CD1c-positive myeloid dendritic cell (primary cell): ENCODE data around the gene PLEKHG5.

Source experiments
- DNase-seq: peaks from one replicate; pipeline ENCODE4 v3.0.0-alpha.2; 2016; ENCODE audit errors: extremely low spot score

PLEKHG5 gene

DNA sequence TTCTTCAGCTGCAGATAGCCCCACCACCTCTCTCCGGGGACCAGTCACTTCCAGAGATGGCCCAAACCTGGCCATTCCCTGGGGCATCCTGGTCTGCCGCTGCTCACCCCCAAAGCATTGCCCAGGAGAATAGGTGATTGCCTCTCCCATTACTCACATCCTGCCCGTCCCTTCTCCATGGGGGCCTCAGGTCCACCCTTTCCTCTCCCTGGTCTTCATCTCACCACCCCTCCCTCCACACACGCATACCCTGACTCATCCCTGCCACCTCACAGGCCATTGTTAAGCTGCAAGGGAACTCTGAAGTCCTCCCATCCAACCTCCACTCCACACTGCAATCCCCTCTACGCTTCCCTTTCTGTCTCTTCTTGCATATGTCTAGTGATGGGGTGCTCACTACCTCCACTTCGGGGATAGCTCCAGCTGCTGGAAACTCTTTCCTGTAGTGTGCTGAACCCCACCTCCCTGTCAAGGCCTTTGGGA, at the start of gene PLEKHG5:
PLEKHG5 (minus strand) TSS at position 188 of the 483 bp plus-strand sequence. CDS start 14,096 bp downstream, outside the sequence.
- DNase-seq: no peak

DNA sequence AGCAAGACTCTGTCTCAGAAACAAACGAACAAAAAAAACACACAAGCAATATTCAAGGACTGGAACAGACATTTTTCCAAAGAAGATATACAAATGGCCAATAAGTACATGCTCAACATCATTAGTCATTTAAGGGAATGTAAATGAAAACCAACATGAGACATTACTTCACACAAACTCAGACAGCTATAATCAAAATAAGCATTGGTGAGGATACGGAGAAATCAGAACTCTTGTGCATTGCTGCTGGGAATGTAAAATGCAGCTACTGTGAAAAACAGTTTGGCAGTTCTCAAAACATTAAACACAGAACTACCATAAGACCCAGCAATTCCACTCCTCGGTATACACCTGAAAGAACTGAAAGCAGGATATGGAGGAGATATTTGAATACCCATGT, 47.5 kb upstream of the PLEKHG5 start:
- no peak for DNase-seq

- no peak for DNase-seq
Observed at GRCh38 chr1:6536291-6536690, 44.8 kb upstream of the PLEKHG5 start.

- DNase-seq: peak; percentile 3
Observed at GRCh38 chr1:6535214-6535613, 43.7 kb upstream of the PLEKHG5 start.

DNA sequence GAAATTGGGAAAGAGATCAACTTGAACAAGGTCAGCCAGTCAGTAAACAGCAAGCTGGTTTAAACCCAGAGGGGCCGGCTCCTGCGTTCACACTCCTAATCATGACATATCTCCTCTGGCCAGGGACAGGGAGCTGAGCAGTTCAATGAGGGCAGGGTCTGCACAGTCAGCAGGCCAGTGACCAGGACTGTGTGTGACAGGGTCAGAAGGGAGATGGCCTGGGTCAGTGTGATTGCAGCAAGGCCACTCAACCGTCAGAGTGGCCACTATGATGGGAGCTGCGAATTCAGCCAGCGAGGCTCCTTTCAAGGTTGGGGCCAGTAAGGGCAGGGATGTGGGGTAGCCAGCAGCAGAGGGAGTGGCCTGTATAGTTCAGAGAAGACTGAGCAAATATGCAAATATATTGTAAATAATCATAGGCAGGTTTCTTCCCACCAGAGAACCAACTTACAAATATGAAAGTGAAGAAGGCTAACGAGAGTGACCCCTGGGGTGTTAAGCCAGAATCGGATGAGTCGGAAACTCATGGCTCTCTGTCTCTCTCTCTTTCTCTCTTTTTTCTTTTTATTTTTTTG, 42.9 kb upstream of the PLEKHG5 start:
- no peak for DNase-seq

DNA sequence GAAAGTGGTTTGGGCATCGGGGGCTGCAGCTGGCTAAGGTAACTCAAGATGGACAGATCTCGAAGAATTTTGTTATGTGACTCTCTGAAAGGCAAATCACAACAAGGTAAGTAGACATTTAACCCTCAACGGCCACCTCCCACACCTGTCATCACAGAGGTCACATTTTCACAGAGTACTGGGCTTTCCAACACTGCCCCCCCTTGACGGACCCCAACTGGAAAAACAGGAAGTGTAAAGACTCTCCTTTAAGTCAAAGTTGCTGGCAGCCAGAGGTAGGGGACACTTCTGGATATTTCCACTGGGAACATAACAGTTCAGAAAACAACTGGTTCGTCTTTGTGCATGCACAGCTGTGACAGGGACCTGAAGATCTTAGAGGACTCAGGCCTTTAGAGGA, 40.5 kb upstream of the PLEKHG5 start:
- DNase-seq: no peak

GRCh38 chr1:6530504-6531160, 39.2 kb upstream of the PLEKHG5 start:
- no peak for DNase-seq

GRCh38 chr1:6528492-6528891, 37.0 kb upstream of the PLEKHG5 start:
- DNase-seq: no peak

DNA sequence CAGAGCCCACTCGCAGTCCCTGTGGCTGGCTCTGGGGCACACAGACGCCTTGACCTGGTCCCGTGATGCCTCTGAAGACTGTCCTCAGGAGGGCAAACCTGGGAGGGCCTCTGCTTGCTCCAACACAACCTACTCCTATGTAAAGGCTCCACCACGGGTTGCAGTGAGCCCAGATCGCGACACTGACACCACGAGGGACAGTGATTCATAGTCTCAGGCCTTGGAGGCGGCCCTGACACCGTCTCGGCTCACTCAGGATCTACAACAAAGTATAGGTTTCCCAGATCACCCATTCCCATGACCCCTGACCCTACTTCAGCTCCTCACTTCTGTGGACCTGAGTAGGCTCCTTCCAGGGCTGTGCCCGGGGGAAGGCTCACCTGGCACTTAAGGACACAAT, 34.8 kb upstream of the PLEKHG5 start:
- no peak for DNase-seq

DNA sequence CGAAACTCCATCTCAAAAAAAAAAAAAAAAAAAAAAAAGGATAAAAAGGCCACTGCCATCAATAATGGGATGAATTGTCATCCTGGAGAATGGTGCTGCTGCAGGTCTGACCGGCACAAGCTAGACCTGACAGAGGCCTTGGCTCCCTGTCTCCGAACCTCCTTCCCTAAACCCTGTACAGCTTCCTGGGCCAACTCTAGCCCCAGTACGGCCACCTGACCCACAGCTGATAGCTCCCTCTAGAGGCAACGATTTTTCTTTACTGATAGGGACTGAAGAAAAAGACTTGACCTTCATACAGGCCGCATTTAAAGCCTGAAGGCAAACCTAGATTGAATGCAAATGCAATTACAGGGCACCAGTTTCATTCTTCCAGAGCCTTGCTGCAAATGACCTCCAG, 32.1 kb upstream of the PLEKHG5 start:
- peak; percentile 72 for DNase-seq

DNA sequence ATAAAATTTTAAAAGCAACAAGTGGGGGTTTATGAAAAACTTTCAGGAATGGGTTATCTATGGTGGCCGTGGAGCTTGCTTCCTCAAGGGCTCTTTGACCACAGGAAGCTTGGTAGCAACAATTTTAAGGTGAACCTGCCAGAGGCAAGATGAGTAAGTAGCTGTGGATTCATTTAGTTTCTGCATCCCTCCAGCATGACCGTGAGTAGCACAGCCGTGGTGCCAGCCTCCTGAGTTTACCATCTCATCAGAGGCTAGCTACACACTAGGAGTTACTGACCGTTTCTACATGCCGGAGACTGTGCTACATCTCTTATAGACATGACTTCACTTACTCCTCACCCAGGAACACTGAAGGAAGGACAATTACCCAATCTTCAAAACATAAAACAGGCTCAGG, 30.1 kb upstream of the PLEKHG5 start:
- DNase-seq: no peak

DNA sequence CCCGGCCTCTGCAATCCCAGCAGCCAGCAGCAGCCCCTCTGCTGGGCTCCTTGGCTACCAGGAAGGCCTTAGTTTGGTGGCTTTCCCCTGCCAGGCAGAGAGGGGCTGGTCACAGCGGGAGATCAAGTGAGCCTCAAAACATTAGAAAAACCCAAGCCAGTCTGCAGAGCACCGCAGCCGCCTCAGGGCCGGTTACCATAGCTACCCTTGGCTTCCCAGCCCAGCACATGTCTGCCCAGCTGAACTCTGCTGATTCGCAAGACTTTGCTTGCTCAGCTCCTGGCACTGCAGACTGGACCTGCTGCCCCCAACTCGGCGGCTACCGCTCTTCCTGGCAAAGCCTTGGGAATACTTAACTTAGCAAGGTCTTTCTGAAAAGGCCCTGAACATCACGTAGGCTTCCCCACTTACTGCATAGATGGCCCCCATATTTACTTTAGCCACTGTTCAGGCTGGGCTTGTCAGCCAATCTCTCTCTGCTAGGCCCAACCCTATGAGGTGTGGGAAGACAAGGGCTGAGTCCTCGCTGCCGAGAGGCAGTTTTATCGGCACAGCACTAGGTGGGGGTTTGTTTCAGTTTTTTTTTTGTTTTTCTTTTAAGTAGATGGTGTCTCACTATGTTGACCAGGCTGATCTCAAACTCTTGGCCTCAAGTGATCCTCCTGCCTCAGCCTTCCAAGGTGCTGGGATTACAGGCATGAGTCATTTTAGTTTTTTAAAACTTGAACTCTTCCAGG, 28.6 kb upstream of the PLEKHG5 start:
- DNase-seq: no peak

DNA sequence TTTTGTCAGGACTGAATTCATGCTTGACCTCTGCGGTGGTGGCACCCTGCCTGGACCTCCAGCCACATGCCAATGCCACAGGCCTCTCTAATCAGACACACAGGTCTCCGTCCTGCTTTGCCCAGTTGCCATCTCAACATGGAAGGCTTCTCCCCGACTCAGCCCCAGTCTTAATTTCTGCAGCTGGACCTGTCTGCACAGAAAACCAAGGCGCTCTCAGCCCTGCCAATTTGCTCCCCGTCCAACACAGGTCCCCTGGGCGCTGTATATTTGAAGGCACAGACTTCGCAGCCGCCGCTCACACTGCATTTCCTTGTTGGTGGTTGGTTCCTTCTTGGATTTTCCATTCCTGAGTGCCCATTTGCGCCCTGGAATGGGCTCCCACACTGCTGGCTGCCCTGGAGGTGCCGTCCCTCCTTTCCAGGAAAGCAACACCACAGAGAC, 28.0 kb upstream of the PLEKHG5 start:
- no peak for DNase-seq

- DNase-seq: no peak
Observed at GRCh38 chr1:6517435-6517851, 26.0 kb upstream of the PLEKHG5 start.

DNA sequence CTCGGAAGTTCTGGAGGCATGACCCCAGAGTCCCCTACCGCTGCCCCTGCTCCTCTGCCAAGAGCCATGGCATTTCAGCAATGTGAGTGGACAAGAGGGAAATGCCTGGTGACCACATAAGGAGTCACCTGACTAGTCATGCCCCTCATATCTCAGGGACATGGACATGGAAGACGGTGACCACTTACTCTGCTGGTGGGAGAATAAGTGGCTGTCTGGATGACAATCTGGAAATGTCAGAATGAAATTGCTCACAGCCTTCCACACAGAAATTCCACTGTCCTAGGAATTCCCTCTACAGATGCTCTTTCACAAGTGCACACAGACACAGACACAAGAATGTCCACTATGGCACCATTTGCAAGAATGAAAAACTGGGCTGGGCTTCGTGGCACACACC, 24.3 kb upstream of the PLEKHG5 start:
- no peak for DNase-seq

GRCh38 chr1:6513320-6513801, 21.9 kb upstream of the PLEKHG5 start:
- DNase-seq: no peak

DNA sequence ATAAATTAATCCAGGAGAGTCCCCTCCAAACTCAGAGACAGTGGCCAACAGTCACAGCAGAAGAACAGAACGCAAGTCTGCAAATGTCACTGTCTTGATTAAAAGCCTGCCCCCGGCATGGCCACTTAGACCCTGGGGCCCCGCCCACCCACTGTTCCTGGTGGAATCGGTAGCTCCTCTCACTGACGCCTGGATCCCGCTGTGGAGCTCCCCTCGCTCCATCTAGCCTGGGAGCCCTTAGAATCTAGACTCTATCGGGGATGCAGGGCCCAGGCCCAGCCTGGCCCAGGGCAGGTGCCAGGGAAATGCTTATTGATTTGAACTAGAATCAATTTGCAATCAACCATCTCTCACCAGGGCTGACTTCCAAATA, 21.4 kb upstream of the PLEKHG5 start:
- no peak for DNase-seq

DNA sequence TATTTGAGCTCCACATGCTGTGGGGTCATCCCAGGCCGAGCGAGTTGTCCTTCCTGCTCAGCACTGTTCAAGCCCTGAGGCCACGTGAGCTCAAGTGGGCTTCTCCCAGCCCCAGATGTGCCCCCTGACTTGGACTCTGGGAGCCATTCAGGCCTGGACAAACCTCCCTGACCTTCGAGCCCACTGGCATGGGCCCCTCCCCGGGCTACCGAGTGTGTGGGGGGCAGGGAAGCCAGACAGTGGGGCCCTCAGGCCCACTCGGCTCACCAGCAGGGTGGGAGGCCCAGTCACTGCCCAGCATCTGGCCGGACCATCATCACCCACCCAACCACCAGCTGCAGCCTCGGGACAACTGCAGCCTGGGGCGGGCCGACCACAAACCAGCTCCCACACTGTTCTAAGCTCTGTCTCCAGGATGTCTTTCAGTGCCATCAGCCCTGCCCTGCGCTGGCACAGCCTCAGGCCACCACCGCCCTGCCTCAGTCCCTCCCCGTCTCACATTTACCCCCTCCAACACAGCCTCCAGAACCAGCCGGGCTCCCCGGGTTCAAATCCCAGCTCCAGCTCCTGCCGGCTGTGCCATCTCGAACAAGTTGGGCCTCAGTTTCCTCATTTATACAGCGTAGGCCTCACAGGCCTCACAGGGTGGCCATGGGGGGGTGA, 20.9 kb upstream of the PLEKHG5 start:
- no peak for DNase-seq

GRCh38 chr1:6511561-6512244, 20.2 kb upstream of the PLEKHG5 start:
- DNase-seq: no peak

DNA sequence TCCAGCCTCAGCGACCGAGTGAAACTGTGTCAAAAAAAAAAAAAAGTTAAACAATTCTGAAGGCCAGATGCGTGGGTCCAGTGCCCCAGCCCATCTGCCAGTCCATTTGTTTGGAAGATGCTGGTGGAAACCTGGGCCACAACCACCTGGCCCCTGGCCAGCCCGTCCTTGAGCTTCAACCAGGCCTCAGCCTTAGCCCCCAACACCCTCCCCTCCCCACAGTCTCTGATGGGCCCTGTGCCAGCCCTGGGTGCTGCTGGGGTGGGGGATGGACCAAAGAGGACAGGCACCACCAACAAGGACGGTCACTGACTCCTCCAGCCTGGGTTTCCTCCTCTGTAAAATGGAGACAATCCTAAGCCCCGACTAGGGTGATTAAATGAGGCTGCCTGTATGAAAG, 19.6 kb upstream of the PLEKHG5 start:
- no peak for DNase-seq

- DNase-seq: no peak
Observed at GRCh38 chr1:6510493-6510892, 19.0 kb upstream of the PLEKHG5 start.

DNA sequence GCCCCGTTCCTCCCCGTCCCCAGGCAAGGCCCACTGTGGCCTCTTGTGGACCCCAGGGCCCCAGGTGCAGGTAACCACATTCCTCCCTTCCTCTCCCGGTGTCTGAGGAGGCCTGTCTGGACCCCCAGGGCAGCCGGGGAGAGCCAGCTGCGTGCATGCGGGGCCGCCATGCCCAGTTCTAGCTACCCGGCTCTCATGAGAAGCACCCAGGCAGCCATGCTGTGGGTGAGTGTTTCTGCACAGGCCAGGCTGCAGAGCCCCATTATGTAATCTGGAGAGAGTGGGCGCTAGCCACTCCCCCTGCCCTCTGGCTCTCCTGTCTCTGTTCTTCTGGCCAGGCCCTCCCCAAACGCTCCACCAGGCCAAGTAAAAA, 18.4 kb upstream of the PLEKHG5 start:
- peak; percentile 89 for DNase-seq
